DOHH2 (cell line): Measurements from ENCODE around the gene PGAM2.
"Not testable (repeated sequence)": the region's sequence is repeated elsewhere in the genome, so short reads cannot be mapped to it uniquely, and the experiment has no call there.

Experiments used
- H3F3A ChIP-seq: fragments of 200-600 bp; sonication (generic), shearing (Covaris generic); 2 replicates; pipeline ENCODE4 v1.6.0; 2016; ENCODE audit warnings: antibody characterized with exemption, mild to moderate bottlenecking; ENCODE audit not compliant: control insufficient read depth, insufficient read depth
- H3K27ac ChIP-seq: fragments of 200-600 bp; sonication (generic); 2 replicates; pipeline ENCODE4 v1.5.1; 2014; ENCODE audit warnings: low read depth, mild to moderate bottlenecking, low read length, moderate library complexity
- H3K27me3 ChIP-seq: fragments of 200-600 bp; sonication (generic); 2 replicates; pipeline ENCODE4 v1.6.1; 2014; ENCODE audit warnings: mild to moderate bottlenecking, low read length, mixed read lengths; ENCODE audit not compliant: control insufficient read depth
- H3K36me3 ChIP-seq: fragments of 200-600 bp; sonication (generic); 2 replicates; pipeline ENCODE4 v1.6.1; 2014; ENCODE audit warnings: mild to moderate bottlenecking, low read length, moderate library complexity, mixed read lengths; ENCODE audit not compliant: control insufficient read depth
- H3K4me1 ChIP-seq: fragments of 200-600 bp; sonication (generic); 2 replicates; pipeline ENCODE4 v1.6.1; 2014; ENCODE audit warnings: mild to moderate bottlenecking, low read length, mixed read lengths; ENCODE audit not compliant: control insufficient read depth
- H3K4me2 ChIP-seq: fragments of 200-600 bp; sonication (generic); 2 replicates; pipeline ENCODE4 v1.6.0; 2014; ENCODE audit warnings: mild to moderate bottlenecking, low read length, moderate library complexity
- H3K4me3 ChIP-seq: fragments of 200-600 bp; sonication (generic); 2 replicates; pipeline ENCODE4 v1.5.1; 2014; ENCODE audit warnings: mild to moderate bottlenecking, low read length, mixed read lengths
- H3K79me2 ChIP-seq: fragments of 200-600 bp; sonication (generic); 2 replicates; pipeline ENCODE4 v1.6.1; 2014; ENCODE audit warnings: mild to moderate bottlenecking, low read length, mixed read lengths; ENCODE audit not compliant: control insufficient read depth
- H3K9me2 ChIP-seq: fragments of 200-600 bp; sonication (generic); replicated peaks from 2 replicates; pipeline ENCODE4 v1.6.1; 2014; ENCODE audit warnings: mild to moderate bottlenecking, low read length, mixed read lengths; ENCODE audit not compliant: control insufficient read depth
- H3K9me3 ChIP-seq: fragments of 200-600 bp; sonication (generic); 2 replicates; pipeline ENCODE4 v1.6.1; 2014; ENCODE audit warnings: antibody characterized with exemption, low read length, mixed read lengths; ENCODE audit not compliant: control insufficient read depth, insufficient read depth
- H4K20me1 ChIP-seq: fragments of 200-600 bp; sonication (generic); 2 replicates; pipeline ENCODE4 v1.6.0; 2014; ENCODE audit warnings: low read depth, mild to moderate bottlenecking, antibody characterized with exemption, low read length, moderate library complexity; ENCODE audit not compliant: control insufficient read depth, insufficient read depth

PGAM2 gene

GRCh38 chr7:44036364-44036763 is 29.0 kb downstream of the PGAM2 start:
- not testable (repeated sequence) for H3K79me2 ChIP-seq, H3K4me3 ChIP-seq, H3K9me3 ChIP-seq, H3K9me2 ChIP-seq, H3K27me3 ChIP-seq, H3K27ac ChIP-seq, H3K36me3 ChIP-seq, H4K20me1 ChIP-seq, H3K4me2 ChIP-seq, H3F3A ChIP-seq
- peaks cover 18% of the 10 kb centered on the region for H3K4me1 ChIP-seq

GRCh38 chr7:44033971-44034844 is 31.2 kb downstream of the PGAM2 start:
- H3K9me3 ChIP-seq, H3K36me3 ChIP-seq, H3F3A ChIP-seq, H3K4me2 ChIP-seq, H3K27ac ChIP-seq, H3K27me3 ChIP-seq, H4K20me1 ChIP-seq, H3K9me2 ChIP-seq, H3K4me3 ChIP-seq, H3K4me1 ChIP-seq, H3K79me2 ChIP-seq: not testable (repeated sequence)

- H3K27ac ChIP-seq, H3K9me3 ChIP-seq, H3K4me3 ChIP-seq, H4K20me1 ChIP-seq, H3K4me2 ChIP-seq, H3K9me2 ChIP-seq, H3K79me2 ChIP-seq, H3F3A ChIP-seq, H3K27me3 ChIP-seq, H3K4me1 ChIP-seq, H3K36me3 ChIP-seq: not testable (repeated sequence)
These were observed 33.3 kb downstream of the PGAM2 start for GRCh38 chr7:44032031-44032430.

GRCh38 chr7:44031319-44031718 is 34.0 kb downstream of the PGAM2 start:
- not testable (repeated sequence) for H3K27me3 ChIP-seq, H3K4me1 ChIP-seq, H3K9me3 ChIP-seq, H3K36me3 ChIP-seq, H3K9me2 ChIP-seq, H3K4me3 ChIP-seq, H3F3A ChIP-seq, H3K79me2 ChIP-seq, H3K4me2 ChIP-seq, H4K20me1 ChIP-seq, H3K27ac ChIP-seq

GRCh38 chr7:44030029-44030428 is 35.3 kb downstream of the PGAM2 start:
- not testable (repeated sequence) for H4K20me1 ChIP-seq, H3K27ac ChIP-seq, H3K4me2 ChIP-seq, H3K79me2 ChIP-seq, H3K9me2 ChIP-seq, H3K4me1 ChIP-seq, H3K4me3 ChIP-seq, H3K36me3 ChIP-seq, H3F3A ChIP-seq, H3K27me3 ChIP-seq, H3K9me3 ChIP-seq

- H3K27me3 ChIP-seq, H3K9me2 ChIP-seq, H3K9me3 ChIP-seq, H3K27ac ChIP-seq, H3K79me2 ChIP-seq, H3K4me1 ChIP-seq, H3F3A ChIP-seq, H3K4me3 ChIP-seq, H3K4me2 ChIP-seq, H3K36me3 ChIP-seq, H4K20me1 ChIP-seq: not testable (repeated sequence)
These were observed 35.9 kb downstream of the PGAM2 start for GRCh38 chr7:44029433-44029832.

- H3K79me2 ChIP-seq: peaks cover 10% of the 10 kb centered on the region
- not testable (repeated sequence) for H3K9me2 ChIP-seq, H3K9me3 ChIP-seq, H3K4me3 ChIP-seq, H3K36me3 ChIP-seq, H3F3A ChIP-seq, H3K27me3 ChIP-seq, H4K20me1 ChIP-seq, H3K27ac ChIP-seq, H3K4me2 ChIP-seq
- peaks cover 13% of the 10 kb centered on the region for H3K4me1 ChIP-seq
These were observed 42.4 kb downstream of the PGAM2 start for GRCh38 chr7:44022796-44023467.

GRCh38 chr7:44022069-44022468 is 43.3 kb downstream of the PGAM2 start:
- not testable (repeated sequence) for H3K4me3 ChIP-seq, H3K9me3 ChIP-seq, H3K36me3 ChIP-seq, H3K27me3 ChIP-seq, H3K9me2 ChIP-seq, H3K4me2 ChIP-seq, H4K20me1 ChIP-seq, H3F3A ChIP-seq, H3K27ac ChIP-seq
- H3K4me1 ChIP-seq: peaks cover 17% of the 10 kb centered on the region
- peaks cover 15% of the 10 kb centered on the region for H3K79me2 ChIP-seq
